NCI-H524 treated with DMSO at 0.1 percent for 48 hours (cell line): ENCODE results near the gene C6orf52.
"Not testable (repeated sequence)": the region's sequence is repeated elsewhere in the genome, so short reads cannot be mapped to it uniquely, and the experiment has no call there.

ENCODE experiments used
- DNase-seq: peaks from one replicate; lab custom pipeline; 2025; lab: John Stamatoyannopoulos, UW

Gene C6orf52

GRCh38 chr6:10695086-10695657 lies 756 bp upstream of the C6orf52 start:
- no peak for DNase-seq

GRCh38 chr6:10692965-10693538 lies 1.4 kb downstream of the C6orf52 start:
- DNase-seq: no peak

GRCh38 chr6:10690651-10691445 lies 3.6 kb downstream of the C6orf52 start:
- DNase-seq: no peak

- no peak for DNase-seq
These were observed 6.8 kb downstream of the C6orf52 start for GRCh38 chr6:10687582-10687981.

GRCh38 chr6:10686901-10687300 lies 7.5 kb downstream of the C6orf52 start:
- DNase-seq: no peak

- DNase-seq: no peak
These were observed 9.1 kb downstream of the C6orf52 start for GRCh38 chr6:10685092-10685915.

GRCh38 chr6:10684618-10685017 lies 9.8 kb downstream of the C6orf52 start:
- no peak for DNase-seq

- DNase-seq: no peak
These were observed 11.9 kb downstream of the C6orf52 start for GRCh38 chr6:10682355-10682988.

- DNase-seq: no peak
These were observed 12.6 kb downstream of the C6orf52 start for GRCh38 chr6:10681795-10682194.

- DNase-seq: no peak
These were observed 16.0 kb downstream of the C6orf52 start for GRCh38 chr6:10678456-10678855.

- no peak for DNase-seq
These were observed 18.0 kb downstream of the C6orf52 start for GRCh38 chr6:10676403-10676802.

GRCh38 chr6:10668126-10668917 lies 26.1 kb downstream of the C6orf52 start:
- DNase-seq: no peak

- DNase-seq: not testable (repeated sequence)
These were observed 28.8 kb downstream of the C6orf52 start for GRCh38 chr6:10665595-10665994.

GRCh38 chr6:10662742-10663141 lies 31.7 kb downstream of the C6orf52 start:
- no peak for DNase-seq

GRCh38 chr6:10662207-10662606 lies 32.2 kb downstream of the C6orf52 start:
- DNase-seq: no peak

GRCh38 chr6:10660431-10661191 lies 33.8 kb downstream of the C6orf52 start:
- not testable (repeated sequence) for DNase-seq

- no peak for DNase-seq
These were observed 34.6 kb downstream of the C6orf52 start for GRCh38 chr6:10659699-10660348.

- no peak for DNase-seq
These were observed 35.3 kb downstream of the C6orf52 start for GRCh38 chr6:10658910-10659698.

- DNase-seq: no peak
These were observed 38.8 kb downstream of the C6orf52 start for GRCh38 chr6:10655508-10656055.
